Progenitor cell of endocrine pancreas (in vitro differentiated cells): Measurements from ENCODE around the gene ETFB. TPM values are rescaled to one million over a fixed set of nuclear protein-coding genes. Genes with fewer than 3 reads are reported as not detected.
"Not testable (repeated sequence)": the region's sequence is repeated elsewhere in the genome, so short reads cannot be mapped to it uniquely, and the experiment has no call there.

Experiments
- DNase-seq: peaks from one replicate; pipeline ENCODE4 v3.0.0; 2021; ENCODE audit warnings: low spot score; ENCODE audit not compliant: unreplicated experiment
- H3K27ac Mint-ChIP-seq: 2 replicates; pipeline ENCODE4 v1.8.0; 2021; ENCODE audit warnings: mild to moderate bottlenecking, moderate library complexity, mixed read lengths
- H3K27me3 Mint-ChIP-seq: 2 replicates; pipeline ENCODE4 v1.8.0; 2021; ENCODE audit warnings: mixed read lengths
- H3K36me3 Mint-ChIP-seq: 2 replicates; pipeline ENCODE4 v1.8.0; 2022; ENCODE audit warnings: mixed read lengths; ENCODE audit not compliant: insufficient read depth
- H3K4me1 Mint-ChIP-seq: 2 replicates; pipeline ENCODE4 v1.8.0; 2021; ENCODE audit warnings: low read depth, mixed read lengths
- H3K4me3 Mint-ChIP-seq: 2 replicates; pipeline ENCODE4 v1.8.0; 2021; ENCODE audit warnings: low read depth, mild to moderate bottlenecking, moderate library complexity, mixed read lengths
- H3K9me3 Mint-ChIP-seq: 2 replicates; pipeline ENCODE4 v1.8.0; 2021; ENCODE audit warnings: low read depth, mixed read lengths
- total RNA-seq: library from RNA; stranded (reverse); gene quantifications from 2 replicates; pipeline ENCODE4 v1.2.1, GENCODE V29; 2021
- TF ChIP-seq, protein P1 (sequence below): fragments of 200-600 bp; sonication (generic); IDR thresholded peaks from one replicate; pipeline ENCODE4 v1.5.0; 2021; ENCODE audit warnings: antibody characterized with exemption, mild to moderate bottlenecking; ENCODE audit not compliant: unreplicated experiment

The ETFB gene
- total RNA-seq, 1 donor from 2014 or later, result 63.2 TPM

DNA sequence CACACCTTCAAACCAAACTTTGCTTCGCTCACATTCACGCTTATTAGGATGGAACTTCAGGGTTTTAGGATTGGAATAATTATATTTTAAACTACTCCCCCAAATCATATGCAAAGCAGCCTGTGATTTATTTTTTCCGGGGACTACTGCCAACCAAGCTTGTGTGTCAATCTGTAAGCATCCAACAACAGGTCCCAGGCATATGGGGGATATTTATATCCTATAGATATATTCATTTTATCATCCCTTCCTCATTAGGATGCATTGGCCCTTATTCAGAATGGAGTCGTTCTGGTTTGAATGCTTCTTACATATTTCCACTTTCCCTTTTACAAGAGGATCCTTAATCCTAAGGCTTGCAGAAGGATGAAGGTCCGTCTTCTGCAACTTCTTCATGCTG lies 33.0 kb upstream of the ETFB start:
- TF ChIP-seq, protein P1, sequence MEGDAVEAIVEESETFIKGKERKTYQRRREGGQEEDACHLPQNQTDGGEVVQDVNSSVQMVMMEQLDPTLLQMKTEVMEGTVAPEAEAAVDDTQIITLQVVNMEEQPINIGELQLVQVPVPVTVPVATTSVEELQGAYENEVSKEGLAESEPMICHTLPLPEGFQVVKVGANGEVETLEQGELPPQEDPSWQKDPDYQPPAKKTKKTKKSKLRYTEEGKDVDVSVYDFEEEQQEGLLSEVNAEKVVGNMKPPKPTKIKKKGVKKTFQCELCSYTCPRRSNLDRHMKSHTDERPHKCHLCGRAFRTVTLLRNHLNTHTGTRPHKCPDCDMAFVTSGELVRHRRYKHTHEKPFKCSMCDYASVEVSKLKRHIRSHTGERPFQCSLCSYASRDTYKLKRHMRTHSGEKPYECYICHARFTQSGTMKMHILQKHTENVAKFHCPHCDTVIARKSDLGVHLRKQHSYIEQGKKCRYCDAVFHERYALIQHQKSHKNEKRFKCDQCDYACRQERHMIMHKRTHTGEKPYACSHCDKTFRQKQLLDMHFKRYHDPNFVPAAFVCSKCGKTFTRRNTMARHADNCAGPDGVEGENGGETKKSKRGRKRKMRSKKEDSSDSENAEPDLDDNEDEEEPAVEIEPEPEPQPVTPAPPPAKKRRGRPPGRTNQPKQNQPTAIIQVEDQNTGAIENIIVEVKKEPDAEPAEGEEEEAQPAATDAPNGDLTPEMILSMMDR, result no peak
- Mint-ChIP-seq H3K4me3 (no peak overlapping the region), H3K27ac (no peak overlapping the region), H3K9me3 (peaks cover 18% of the 10 kb centered on the region), H3K36me3 (peaks cover 12% of the 10 kb centered on the region), H3K4me1 (peaks cover 4% of the 10 kb centered on the region), H3K27me3 (no peaks in the 10 kb centered on the region)
- no peak for DNase-seq

DNA sequence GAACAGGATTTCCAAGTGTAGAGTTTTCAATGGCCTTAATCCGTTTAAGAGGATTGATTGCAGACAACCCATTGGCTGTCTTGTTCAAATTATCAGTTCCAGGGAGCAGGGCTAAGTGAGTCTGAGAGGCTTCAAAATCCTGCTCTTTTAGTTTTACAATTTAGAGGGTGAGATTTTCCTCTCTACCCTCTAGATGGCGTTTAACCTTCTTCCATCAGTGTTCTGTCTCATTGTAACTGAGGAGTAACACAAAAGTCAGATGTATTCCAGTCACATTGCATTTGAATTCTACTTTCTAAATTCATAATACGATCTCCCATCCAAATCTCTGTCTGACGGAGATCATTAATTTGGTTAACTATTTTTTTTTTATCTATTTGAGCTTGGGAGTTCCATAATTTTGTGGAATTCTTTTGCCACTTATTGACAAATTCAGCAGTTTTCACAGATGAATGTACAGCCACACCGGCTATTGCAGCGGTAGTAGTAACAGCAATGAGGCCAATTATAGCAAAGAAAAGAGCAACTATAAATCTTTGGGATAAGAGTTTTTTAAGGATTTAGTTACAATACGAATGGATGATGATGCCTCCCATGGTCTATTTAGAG lies 32.0 kb upstream of the ETFB start:
- TF ChIP-seq, protein P1, result peak; percentile 59
- H3K9me3 Mint-ChIP-seq, result peaks cover 13% of the 10 kb centered on the region
- peaks cover 8% of the 10 kb centered on the region for H3K36me3 Mint-ChIP-seq
- no peak overlapping the region for H3K4me3 Mint-ChIP-seq
- DNase-seq, result no peak
- no peaks in the 10 kb centered on the region for H3K27me3 Mint-ChIP-seq
- no peak overlapping the region for H3K27ac Mint-ChIP-seq
- H3K4me1 Mint-ChIP-seq, result peaks cover 6% of the 10 kb centered on the region

DNA sequence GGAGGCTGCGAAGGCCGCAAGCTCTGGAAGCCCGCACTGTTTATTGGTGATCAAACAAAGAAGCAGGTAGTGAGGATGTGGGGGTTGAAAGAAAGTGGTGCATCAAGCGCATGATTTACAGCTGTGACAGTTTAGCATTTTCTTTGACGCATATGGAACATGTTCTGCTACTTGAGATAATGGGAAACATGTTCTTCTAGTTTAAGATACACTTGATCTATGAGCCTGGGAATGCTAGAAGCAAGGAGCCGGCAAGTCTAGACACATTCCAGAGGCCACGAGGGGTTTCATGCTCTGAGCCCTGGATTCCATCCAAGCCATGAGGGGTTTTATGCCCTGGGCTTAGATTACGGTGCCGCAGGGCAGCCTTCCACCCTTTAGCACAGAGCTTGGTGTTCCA lies 31.3 kb upstream of the ETFB start:
- not testable (repeated sequence) for H3K36me3 Mint-ChIP-seq, H3K27ac Mint-ChIP-seq, H3K4me1 Mint-ChIP-seq, H3K4me3 Mint-ChIP-seq, H3K27me3 Mint-ChIP-seq, DNase-seq, H3K9me3 Mint-ChIP-seq

DNA sequence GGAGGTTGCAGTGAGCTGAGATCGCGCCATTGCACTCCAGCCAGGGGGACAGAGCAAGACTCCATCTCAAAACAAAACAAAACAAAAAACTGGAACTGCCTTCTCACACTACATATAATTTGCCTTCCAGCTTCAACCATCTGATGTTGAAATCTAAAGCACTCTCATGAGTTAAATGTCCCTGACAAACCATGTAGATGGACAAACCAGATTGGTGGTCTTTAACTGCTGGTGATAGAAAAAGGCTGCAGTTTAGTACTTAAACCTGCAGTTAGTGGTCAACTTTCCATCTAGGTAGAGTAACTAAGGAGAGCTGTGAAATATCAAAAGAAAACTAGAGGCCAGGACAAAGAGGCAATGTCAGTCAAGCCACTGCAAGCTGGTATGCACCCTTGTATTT lies 30.0 kb upstream of the ETFB start:
- Mint-ChIP-seq H3K27ac (no peak overlapping the region), H3K27me3 (no peaks in the 10 kb centered on the region), H3K4me1 (peaks cover 8% of the 10 kb centered on the region), H3K36me3 (peaks cover 2% of the 10 kb centered on the region), H3K9me3 (no peaks in the 10 kb centered on the region), H3K4me3 (peak overlapping the region; percentile 33)
- TF ChIP-seq, protein P1, result no peak
- no peak for DNase-seq

DNA sequence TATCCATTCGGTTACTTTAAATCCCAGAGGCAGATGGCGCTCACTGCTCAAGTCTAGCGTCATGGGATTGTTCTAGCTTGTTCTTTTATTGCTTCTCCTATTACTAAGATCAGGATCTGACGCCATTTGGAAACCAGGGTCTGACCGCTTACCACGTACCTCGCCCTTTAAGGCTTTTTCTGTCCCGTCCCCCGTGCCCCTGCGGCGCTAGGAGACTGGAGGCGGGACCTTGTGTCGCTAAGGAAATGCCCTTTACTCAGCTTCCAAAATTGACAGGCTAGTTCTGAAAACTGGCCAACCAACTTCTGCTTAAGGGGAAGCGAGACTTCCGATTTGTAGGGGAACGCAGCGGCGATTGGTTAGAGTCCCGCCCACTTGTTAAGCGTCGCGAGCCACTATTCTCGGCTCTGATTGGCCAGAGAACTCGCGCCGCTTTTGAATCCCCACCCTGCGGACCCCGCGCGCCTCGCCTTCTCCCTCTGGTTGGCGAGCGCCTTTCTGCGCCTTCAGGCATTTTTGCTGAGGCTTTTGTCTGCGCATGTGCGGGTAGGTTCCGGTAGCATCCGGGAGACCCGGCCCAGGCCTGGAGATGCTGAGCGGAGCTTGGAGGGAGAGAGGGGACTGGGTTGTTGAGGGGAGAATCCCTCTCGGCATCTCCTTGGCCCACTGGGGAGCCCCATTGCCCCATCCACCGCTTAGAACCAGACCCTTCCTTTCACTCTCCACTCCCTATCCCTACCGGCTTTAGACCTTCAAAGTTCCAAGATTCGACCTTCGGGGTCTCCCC lies 28.1 kb upstream of the ETFB start:
- DNase-seq, result peak; percentile 83
- Mint-ChIP-seq H3K36me3 (no peaks in the 10 kb centered on the region), H3K4me3 (peak overlapping the region; percentile 79), H3K27me3 (no peaks in the 10 kb centered on the region), H3K9me3 (no peaks in the 10 kb centered on the region), H3K4me1 (peaks cover 10% of the 10 kb centered on the region), H3K27ac (peak overlapping the region; percentile 94)
- TF ChIP-seq, protein P1, result no peak

DNA sequence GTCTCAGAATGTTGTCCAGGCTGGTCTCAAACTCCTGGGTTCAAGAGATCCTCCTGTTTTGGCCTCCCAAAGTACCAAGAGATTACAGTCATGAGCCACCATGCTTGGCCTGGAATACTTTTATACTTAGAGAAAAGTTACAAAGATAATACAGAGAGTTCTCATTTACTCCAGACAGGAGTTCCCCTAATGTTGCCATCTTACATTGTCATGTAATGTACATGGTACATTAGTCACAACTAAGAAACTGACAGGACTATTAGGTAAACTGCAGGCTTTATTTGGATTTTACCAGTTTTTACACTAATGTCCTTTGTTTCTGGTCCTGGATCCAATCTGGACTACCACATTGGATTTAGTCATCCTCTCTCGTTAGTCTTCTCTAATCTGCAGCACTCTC lies 26.5 kb upstream of the ETFB start:
- no peak for DNase-seq
- no peaks in the 10 kb centered on the region for H3K27me3 Mint-ChIP-seq
- H3K4me1 Mint-ChIP-seq, result peaks cover 14% of the 10 kb centered on the region
- H3K27ac Mint-ChIP-seq, result peak overlapping the region; percentile 51
- H3K4me3 Mint-ChIP-seq, result peak overlapping the region; percentile 37
- no peaks in the 10 kb centered on the region for H3K9me3 Mint-ChIP-seq
- no peaks in the 10 kb centered on the region for H3K36me3 Mint-ChIP-seq
- TF ChIP-seq, protein P1, result no peak
